ENCODE data around the gene ZBTB38.

Gene ZBTB38

DNA sequence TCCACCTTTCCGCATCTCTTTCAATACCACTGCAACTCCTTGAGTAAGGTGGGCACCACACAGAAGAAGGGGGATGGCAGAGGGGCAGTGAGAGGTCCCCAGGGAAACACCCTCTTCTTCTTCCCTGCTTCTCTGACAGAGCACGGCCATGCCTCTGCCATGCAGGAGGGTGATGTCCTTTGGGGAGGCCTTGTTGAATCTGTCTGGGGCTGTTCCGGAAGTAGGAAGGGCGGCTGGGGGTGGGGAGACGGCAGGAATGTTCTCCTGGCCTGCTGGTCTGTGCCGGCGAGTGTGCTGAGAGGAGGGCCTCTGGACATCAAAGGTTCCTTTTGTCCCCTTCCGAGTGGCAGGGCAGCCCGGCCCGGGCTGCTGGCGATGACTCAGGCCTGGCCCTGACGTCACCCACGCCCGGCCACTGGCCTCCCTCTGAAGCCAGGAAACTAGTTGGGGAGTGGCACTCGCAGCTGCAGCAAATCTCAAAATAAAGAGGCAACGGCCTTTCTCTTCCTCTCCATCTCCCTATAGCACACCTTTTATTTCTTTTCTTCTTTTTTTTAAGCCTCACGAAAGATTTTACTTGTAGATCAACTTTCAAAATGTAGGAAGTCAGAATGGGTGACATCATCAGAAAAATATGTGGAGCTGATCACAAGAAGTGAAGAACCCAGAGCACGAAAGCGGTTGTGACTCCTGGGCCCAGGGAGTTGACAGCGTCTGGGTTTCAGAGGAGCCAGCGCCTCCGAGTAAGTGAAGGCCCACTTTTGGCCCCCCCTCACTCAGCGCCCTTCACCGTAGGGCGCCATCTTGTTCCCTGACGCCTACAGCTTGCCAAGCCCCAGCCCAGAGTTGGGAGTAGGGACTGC is at the start of gene ZBTB38:
ZBTB38 (plus strand) TSS at position 443 of the 863 bp plus-strand sequence. CDS start 73,885 bp downstream, outside the sequence.
- no peak for DNase-seq

- no peak for DNase-seq
These were observed 47.8 kb upstream of the ZBTB38 start for GRCh38 chr3:141320399-141321108.

- DNase-seq, result no peak
These were observed 47.2 kb upstream of the ZBTB38 start for GRCh38 chr3:141321109-141321497.

DNA sequence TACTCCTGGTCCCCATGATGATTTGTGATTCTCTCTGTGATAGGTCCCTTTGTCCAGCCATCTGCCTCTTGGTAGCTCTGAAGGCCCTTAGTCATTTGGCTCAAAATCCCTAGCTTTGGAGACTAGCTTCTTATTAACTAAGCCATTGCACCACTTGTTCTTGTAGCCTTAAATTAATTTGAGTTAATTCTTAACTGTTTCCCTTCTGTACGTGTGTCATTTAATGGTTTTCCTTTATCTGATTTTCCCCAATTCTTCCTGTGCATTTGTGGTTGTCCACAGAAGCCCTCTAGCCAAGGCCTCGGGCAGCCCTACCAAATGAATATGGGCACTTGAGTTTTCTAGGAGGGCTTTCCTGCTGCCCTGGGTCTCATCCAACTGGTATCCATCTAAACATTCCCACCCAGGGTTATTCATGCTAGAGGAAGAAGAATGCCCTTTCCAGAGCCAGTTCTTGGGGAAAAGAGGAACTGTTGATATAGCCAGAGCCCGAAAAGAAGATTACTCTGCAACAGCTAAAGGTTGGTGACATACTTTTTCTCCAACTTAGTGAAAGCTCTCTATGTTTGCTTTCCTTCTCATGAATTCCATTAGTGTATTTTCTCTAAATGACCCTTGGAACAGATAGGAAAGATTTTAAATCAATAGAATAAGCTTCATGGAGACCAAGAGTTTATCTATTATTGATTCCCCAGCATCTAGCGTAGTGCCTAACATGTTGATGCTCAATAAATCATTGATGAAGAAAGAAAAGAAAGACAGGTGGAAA is 44.2 kb upstream of the ZBTB38 start:
- no peak for DNase-seq

DNA sequence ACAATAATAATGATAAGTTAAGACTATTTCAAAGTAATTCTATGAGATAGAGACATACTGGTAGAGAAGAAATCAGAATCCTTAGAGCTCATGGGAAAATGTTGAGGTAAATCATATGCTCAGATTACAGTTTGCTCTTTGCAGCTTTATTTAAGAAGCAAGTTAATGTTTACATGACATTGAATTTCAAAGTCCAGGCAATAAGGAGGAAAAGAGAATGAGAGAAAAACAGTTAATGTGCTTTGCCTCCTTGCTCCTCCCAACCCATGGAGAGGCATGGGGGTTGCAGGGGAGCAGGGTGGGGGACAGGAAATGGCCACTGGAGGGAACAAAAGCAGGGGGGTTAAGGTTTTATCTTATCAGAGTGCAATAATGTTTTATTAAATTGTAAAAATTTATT is 42.2 kb upstream of the ZBTB38 start:
- no peak for DNase-seq

GRCh38 chr3:141326626-141327025 is 41.7 kb upstream of the ZBTB38 start:
- DNase-seq, result no peak

DNA sequence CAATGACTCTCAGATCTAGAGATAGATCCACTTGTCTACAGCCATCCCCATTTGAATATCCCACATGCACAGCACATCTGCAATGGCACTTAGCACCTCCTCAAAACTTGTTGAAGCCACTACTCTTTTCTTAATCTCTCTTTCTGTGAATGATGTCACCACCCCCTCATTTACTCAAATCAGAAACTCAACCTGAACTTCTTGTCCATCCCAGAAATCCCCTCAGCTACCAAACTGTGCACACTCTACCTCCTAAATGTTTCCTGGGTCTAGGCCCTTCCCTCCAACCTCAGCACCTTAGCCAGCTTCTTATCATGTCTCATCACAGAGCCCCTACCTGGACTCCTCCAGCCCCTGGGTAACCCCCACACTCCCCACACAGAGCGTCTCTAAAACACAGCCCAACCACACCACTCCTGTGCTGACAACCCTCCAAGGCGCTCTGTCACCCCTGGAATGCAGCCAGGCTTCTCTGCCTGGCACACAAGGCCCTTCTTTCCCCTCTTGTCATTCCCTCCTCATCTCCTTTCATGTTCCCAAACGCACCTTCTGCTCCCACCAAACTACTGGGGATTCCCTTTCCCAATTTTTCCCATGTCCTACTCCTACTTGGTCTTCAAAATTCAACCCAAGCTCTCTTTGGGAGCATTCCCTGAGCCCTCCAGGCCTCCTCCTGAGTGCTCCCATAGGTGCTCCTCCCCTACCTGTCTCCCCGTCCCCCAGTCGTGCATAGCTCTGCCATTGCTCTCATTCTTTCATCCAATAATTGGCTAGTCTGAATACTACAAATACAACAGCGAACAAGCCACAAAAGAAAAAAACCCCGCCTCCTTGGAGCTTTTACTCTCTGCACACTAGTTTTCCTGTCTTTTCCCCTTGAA is 39.8 kb upstream of the ZBTB38 start:
- DNase-seq, result no peak

GRCh38 chr3:141330235-141330634 is 38.1 kb upstream of the ZBTB38 start:
- no peak for DNase-seq

DNA sequence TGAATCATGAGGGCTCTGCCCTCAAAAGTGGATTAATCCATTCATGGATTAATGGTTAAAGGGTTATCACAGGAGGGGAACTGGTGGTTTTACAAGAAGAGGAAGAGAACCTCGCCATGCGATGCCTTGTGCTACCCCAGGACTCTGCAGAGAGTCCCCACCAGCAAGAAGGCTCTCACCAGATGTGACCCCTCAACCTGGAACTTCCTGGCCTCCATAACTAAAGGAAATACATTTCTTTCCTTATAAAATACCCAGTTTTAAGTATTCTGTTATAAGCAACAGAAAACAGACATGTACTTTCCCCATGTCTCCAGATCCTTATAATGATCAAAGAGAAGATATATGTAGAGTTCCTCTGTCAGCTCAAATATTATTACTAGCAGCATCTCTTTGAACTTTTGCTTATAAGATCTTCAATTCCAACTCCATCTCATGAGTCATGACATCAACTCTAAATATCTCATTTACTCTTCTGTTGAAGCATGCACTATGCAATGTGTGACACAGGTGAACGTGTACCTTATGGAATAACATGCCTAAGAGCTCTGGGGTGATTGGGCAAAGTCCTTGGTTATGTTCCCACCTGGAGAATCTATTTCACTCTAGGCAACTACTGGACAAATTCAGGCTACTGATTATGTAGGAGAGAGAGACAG is 37.5 kb upstream of the ZBTB38 start:
- no peak for DNase-seq

GRCh38 chr3:141331377-141332318 is 36.7 kb upstream of the ZBTB38 start:
- no peak for DNase-seq

DNA sequence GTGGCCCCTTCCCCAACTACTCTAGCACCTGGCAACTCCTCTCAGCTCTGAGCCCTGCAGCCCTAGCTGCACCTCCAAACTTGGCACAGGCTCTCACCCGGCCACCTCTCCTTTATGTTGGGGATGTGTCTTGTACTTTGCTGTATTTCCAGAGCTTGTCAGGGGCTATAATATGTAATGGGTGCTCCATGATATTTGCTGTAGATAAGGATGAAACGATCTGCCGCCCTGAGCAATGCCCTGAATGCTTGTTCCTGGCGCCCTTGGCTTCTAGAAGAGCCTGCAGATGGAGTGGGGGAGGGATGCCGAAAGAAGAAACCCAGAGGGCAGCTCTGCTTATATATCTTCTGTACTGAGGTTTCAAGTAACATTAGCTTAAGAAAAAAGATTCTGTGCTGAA is 35.9 kb upstream of the ZBTB38 start:
- DNase-seq, result no peak

GRCh38 chr3:141333836-141334626 is 34.3 kb upstream of the ZBTB38 start:
- DNase-seq, result no peak

GRCh38 chr3:141334627-141335250 is 33.6 kb upstream of the ZBTB38 start:
- DNase-seq, result no peak

GRCh38 chr3:141335531-141336061 is 32.7 kb upstream of the ZBTB38 start:
- DNase-seq, result no peak

GRCh38 chr3:141336672-141337522 is 31.4 kb upstream of the ZBTB38 start:
- no peak for DNase-seq

DNA sequence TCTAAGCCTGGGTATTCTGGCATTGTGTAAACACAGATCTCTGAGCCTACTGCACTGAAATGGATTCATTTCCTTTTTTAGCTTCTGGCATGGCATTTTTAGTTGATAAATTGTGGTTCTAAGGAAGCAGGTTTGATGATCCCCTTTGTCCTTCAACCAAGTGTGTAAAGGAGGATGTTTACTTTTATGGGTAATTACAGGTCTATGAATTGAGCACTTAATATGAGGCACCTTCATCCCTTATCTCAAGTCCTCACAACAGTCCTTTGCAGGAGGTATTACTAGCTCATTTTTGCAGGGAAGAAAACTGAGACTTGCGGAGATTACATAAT is 30.8 kb upstream of the ZBTB38 start:
- no peak for DNase-seq

GRCh38 chr3:141337991-141338390 is 30.3 kb upstream of the ZBTB38 start:
- no peak for DNase-seq

DNA sequence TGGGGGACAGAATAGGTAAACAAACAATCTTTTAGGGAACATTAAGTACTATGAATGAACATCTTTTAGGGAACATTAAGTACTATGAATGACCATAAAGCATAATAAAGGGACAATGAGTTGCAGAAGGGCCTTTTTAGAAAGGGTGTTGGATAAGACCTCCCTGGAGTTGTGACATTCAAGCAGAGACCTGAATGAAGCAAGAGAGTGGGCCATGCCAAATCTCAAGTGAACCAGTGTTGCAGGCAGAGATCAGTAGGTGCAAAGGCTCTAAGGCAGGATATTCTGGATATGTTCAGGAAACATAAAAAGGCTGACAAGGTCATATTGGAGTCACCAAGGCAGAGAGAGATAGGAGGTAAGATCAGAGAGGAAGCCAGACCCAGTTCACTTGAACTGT is 29.4 kb upstream of the ZBTB38 start:
- no peak for DNase-seq

Measured in NCI-H1092 (cell line).